SK-N-MC (cell line): ENCODE results near the gene FRMD4A.

ENCODE experiments used
- EZH2 ChIP-seq: fragments of 200-600 bp; sonication (generic); IDR thresholded peaks from one replicate; pipeline ENCODE4 v1.6.1; 2017; ENCODE audit warnings: antibody characterized with exemption
- FOXP2 ChIP-seq: optimal IDR thresholded peaks from 2 replicates; pipeline ENCODE3; 2011; ENCODE audit warnings: mild to moderate bottlenecking, moderate library complexity; ENCODE audit not compliant: insufficient read depth; ENCODE audit errors: extremely low read length, control extremely low read depth
- POLR2AphosphoS5 ChIP-seq: IDR thresholded peaks from 2 replicates; pipeline ENCODE4 v1.6.1; 2012; ENCODE audit warnings: mild to moderate bottlenecking, low read depth, low read length, borderline replicate concordance

GRCh38 chr10:14262836-14263425 lies 67.8 kb downstream of the FRMD4A start:
- TF ChIP-seq EZH2: no peak
- no peak for TF ChIP-seq POLR2AphosphoS5
- TF ChIP-seq FOXP2: no peak
